H9 (cell line): ENCODE results near the gene OR52I2. TPM values are rescaled to one million over a fixed set of nuclear protein-coding genes. Genes with fewer than 3 reads are reported as not detected.

Experiments
- DNase-seq: peaks from one replicate; pipeline ENCODE4 v3.0.0-alpha.2; 2017
- H2AFZ ChIP-seq: one replicate; pipeline ENCODE4 v1.6.1; 2013; ENCODE audit warnings: mild to moderate bottlenecking, low read length, control low read depth, moderate library complexity
- H2AK5ac ChIP-seq: 2 replicates; pipeline ENCODE4 v1.6.1; 2013; ENCODE audit warnings: low read length, control low read depth, mixed read lengths; ENCODE audit not compliant: insufficient read length
- H2BK120ac ChIP-seq: one replicate; pipeline ENCODE4 v1.6.1; 2013; ENCODE audit warnings: low read depth, mild to moderate bottlenecking, low read length, control low read depth, inconsistent platforms; ENCODE audit not compliant: poor library complexity, severe bottlenecking
- H2BK12ac ChIP-seq: 2 replicates; pipeline ENCODE4 v1.6.1; 2013; ENCODE audit warnings: low read length, control low read depth, mixed read lengths, low read depth; ENCODE audit not compliant: insufficient read length
- H2BK15ac ChIP-seq: 2 replicates; pipeline ENCODE4 v1.6.1; 2013; ENCODE audit warnings: low read depth, low read length, control low read depth
- H2BK20ac ChIP-seq: one replicate; pipeline ENCODE4 v1.6.1; 2013; ENCODE audit warnings: low read depth, mild to moderate bottlenecking, low read length, control low read depth, inconsistent platforms; ENCODE audit not compliant: poor library complexity, severe bottlenecking
- H2BK5ac ChIP-seq: 2 replicates; pipeline ENCODE4 v1.6.1; 2013; ENCODE audit warnings: low read length, control low read depth, mixed read lengths; ENCODE audit not compliant: insufficient read length
- H3K14ac ChIP-seq: 2 replicates; pipeline ENCODE4 v1.6.1; 2013; ENCODE audit warnings: low read length, control low read depth; ENCODE audit not compliant: insufficient read depth
- H3K18ac ChIP-seq: 2 replicates; pipeline ENCODE4 v1.6.1; 2013; ENCODE audit warnings: low read depth, mild to moderate bottlenecking, mixed read lengths, low read length, control low read depth; ENCODE audit not compliant: insufficient read length
- H3K23ac ChIP-seq: 2 replicates; pipeline ENCODE4 v1.6.1; 2013; ENCODE audit warnings: low read length, control low read depth, mixed read lengths, low read depth; ENCODE audit not compliant: insufficient read length
- H3K23me2 ChIP-seq: 2 replicates; pipeline ENCODE4 v1.6.1; 2013; ENCODE audit warnings: low read depth, mild to moderate bottlenecking, mixed read lengths, low read length, control low read depth; ENCODE audit not compliant: insufficient read length, poor library complexity, severe bottlenecking
- H3K27ac ChIP-seq: 2 replicates; pipeline ENCODE4 v1.5.1; 2013; ENCODE audit warnings: low read length, control low read depth, mixed read lengths, low read depth; ENCODE audit not compliant: insufficient read length
- H3K27me3 ChIP-seq: 2 replicates; pipeline ENCODE4 v1.6.1; 2013; ENCODE audit warnings: low read length, control low read depth, inconsistent platforms; ENCODE audit not compliant: insufficient read depth
- H3K4ac ChIP-seq: 2 replicates; pipeline ENCODE4 v1.6.1; 2013; ENCODE audit warnings: low read depth, mild to moderate bottlenecking, control low read depth, inconsistent platforms, low read length, moderate library complexity
- H3K4me1 ChIP-seq: 2 replicates; pipeline ENCODE4 v1.6.1; 2013; ENCODE audit warnings: low read length, control low read depth, inconsistent platforms; ENCODE audit not compliant: insufficient read depth
- H3K4me2 ChIP-seq: 2 replicates; pipeline ENCODE4 v1.6.1; 2013; ENCODE audit warnings: low read length, control low read depth, mixed read lengths; ENCODE audit not compliant: insufficient read length, insufficient read depth
- H3K56ac ChIP-seq: 2 replicates; pipeline ENCODE4 v1.6.1; 2013; ENCODE audit warnings: low read depth, mild to moderate bottlenecking, mixed read lengths, low read length, control low read depth; ENCODE audit not compliant: insufficient read length
- H3K79me1 ChIP-seq: 2 replicates; pipeline ENCODE4 v1.6.1; 2013; ENCODE audit warnings: low read depth, mild to moderate bottlenecking, moderate library complexity, low read length, control low read depth, inconsistent platforms; ENCODE audit not compliant: insufficient read depth, poor library complexity, severe bottlenecking
- H3K79me2 ChIP-seq: 2 replicates; pipeline ENCODE4 v1.6.1; 2013; ENCODE audit warnings: low read length, control low read depth, inconsistent platforms; ENCODE audit not compliant: insufficient read depth
- H3K9ac ChIP-seq: 2 replicates; pipeline ENCODE4 v1.6.1; 2013; ENCODE audit warnings: low read length, control low read depth, mixed read lengths; ENCODE audit not compliant: insufficient read length; ENCODE audit errors: extremely low read depth
- H3K9me3 ChIP-seq: one replicate; pipeline ENCODE4 v1.6.1; 2013; ENCODE audit warnings: low read depth, low read length, inconsistent platforms; ENCODE audit not compliant: control insufficient read depth
- H3T11ph ChIP-seq: one replicate; pipeline ENCODE4 v1.6.1; 2013; ENCODE audit warnings: mild to moderate bottlenecking, low read length, control low read depth, inconsistent platforms
- H4K20me1 ChIP-seq: one replicate; pipeline ENCODE4 v1.6.1; 2013; ENCODE audit not compliant: control insufficient read depth, insufficient read length, insufficient read depth
- H4K5ac ChIP-seq: 2 replicates; pipeline ENCODE4 v1.6.1; 2013; ENCODE audit warnings: low read depth, mild to moderate bottlenecking, mixed read lengths, low read length, control low read depth; ENCODE audit not compliant: insufficient read length
- H4K8ac ChIP-seq: replicated peaks from 2 replicates; pipeline ENCODE4 v1.6.1; 2013; ENCODE audit warnings: low read length, control low read depth, mixed read lengths, low read depth; ENCODE audit not compliant: insufficient read length
- H4K91ac ChIP-seq: 2 replicates; pipeline ENCODE4 v1.6.1; 2013; ENCODE audit warnings: low read depth, mild to moderate bottlenecking, moderate library complexity, mixed read lengths, low read length, control low read depth; ENCODE audit not compliant: insufficient read length
- H3K27ac Mint-ChIP-seq, 3 experiments: 2 replicates in 2 of 3; 3 replicates in 1 of 3; pipeline ENCODE4 v1.8.0; 2020 to 2021; ENCODE audit warnings: mixed read lengths in 3 of 3, mild to moderate bottlenecking in 1 of 3, moderate library complexity in 1 of 3
- H3K27me3 Mint-ChIP-seq: 2 replicates; pipeline ENCODE4 v1.8.0; 2021; ENCODE audit warnings: low read depth, mild to moderate bottlenecking, moderate library complexity, mixed read lengths
- H3K36me3 Mint-ChIP-seq, 3 experiments: 2 replicates in 2 of 3; 3 replicates in 1 of 3; pipeline ENCODE4 v1.8.0; 2020 to 2021; ENCODE audit warnings: low read depth in 3 of 3, mixed read lengths in 3 of 3; ENCODE audit not compliant: insufficient read depth in 1 of 3
- H3K4me1 Mint-ChIP-seq, 2 experiments: 2 replicates each; pipeline ENCODE4 v1.8.0; 2020; ENCODE audit warnings: mixed read lengths in 2 of 2
- H3K4me3 Mint-ChIP-seq, 2 experiments: 2 replicates in 1 of 2; 3 replicates in 1 of 2; pipeline ENCODE4 v1.8.0; 2020 to 2021; ENCODE audit warnings: mild to moderate bottlenecking in 2 of 2, mixed read lengths in 2 of 2, moderate library complexity in 1 of 2
- H3K9me3 Mint-ChIP-seq, 2 experiments: 2 replicates in 1 of 2; 3 replicates in 1 of 2; pipeline ENCODE4 v1.8.0; 2020; ENCODE audit warnings: mild to moderate bottlenecking in 2 of 2, mixed read lengths in 2 of 2, moderate library complexity in 1 of 2
- CTCF ChIP-seq: fragments of 200-600 bp; sonication (generic); conservative IDR thresholded peaks from 3 replicates; pipeline ENCODE4 v1.8.0; 2021; ENCODE audit warnings: antibody characterized with exemption, mild to moderate bottlenecking
- WGBS: extraction: QIAGEN DNeasy Blood & Tissue Kit; methylation state at CpG from one replicate; pipeline ENCODE4 v1.1.7; 2013; ENCODE audit warnings: missing lambda C conversion rate, low lambda C conversion rate, mixed read lengths; ENCODE audit not compliant: insufficient read length; ENCODE audit errors: extremely low coverage; 5-methylcytosine and 5-hydroxymethylcytosine counted together
- total RNA-seq: library from RNA; stranded (reverse); gene quantifications from 2 replicates; pipeline ENCODE4 v1.2.1, GENCODE V29; 2021

The OR52I2 gene
- total RNA-seq, 1 experiment from 2014 or later, result not detected

- Histone ChIP-seq H4K5ac (no peak overlapping the region), H4K20me1 (no peaks in the 10 kb centered on the region), H3K23ac (no peak overlapping the region), H3K4me2 (no peak overlapping the region), H2BK5ac (no peak overlapping the region), H2BK20ac (no peak overlapping the region), H3K9ac (no peak overlapping the region), H2BK12ac (no peak overlapping the region), H2BK120ac (no peak overlapping the region), H2BK15ac (no peak overlapping the region), H2AK5ac (no peak overlapping the region), H2AFZ (no peak overlapping the region), H3T11ph (no peak overlapping the region), H3K79me2 (no peaks in the 10 kb centered on the region), H3K23me2 (no peaks in the 10 kb centered on the region), H3K18ac (no peak overlapping the region), H3K56ac (no peak overlapping the region), H3K27me3 (no peaks in the 10 kb centered on the region), H4K91ac (no peak overlapping the region), H3K14ac (no peak overlapping the region), H3K79me1 (no peaks in the 10 kb centered on the region), H3K4ac (no peak overlapping the region), H3K27ac (no peak overlapping the region), H4K8ac (no peak overlapping the region), H3K4me1 (no peaks in the 10 kb centered on the region), H3K9me3 (no peaks in the 10 kb centered on the region)
- Mint-ChIP-seq H3K4me1 (no peaks in the 10 kb centered on the region; a peak in 1 of 4 replicates), H3K4me3 (no peak overlapping the region), H3K9me3 (no peaks in the 10 kb centered on the region; a peak in 1 of 5 replicates), H3K36me3 (no peaks in the 10 kb centered on the region), H3K27me3 (peaks cover 5% of the 10 kb centered on the region; the same call in 1 of the 2 replicates), H3K27ac (no peak overlapping the region)
- WGBS, result no CpG with 5 or more reads among the region's 2 CpGs
- no peak for TF ChIP-seq CTCF
- DNase-seq, result no peak
Measured at GRCh38 chr11:4577761-4578160, 3.8 kb upstream of the OR52I2 start.
